ENCODE data around the gene GRIK1. TPM values are rescaled to one million over a fixed set of nuclear protein-coding genes. Genes with fewer than 3 reads are reported as not detected.

The GRIK1 gene
- total RNA-seq, 4 donors from 2014 or later: not detected

GRCh38 chr21:29513535-29513934 lies 426.3 kb downstream of the GRIK1 start:
- DNase-seq: no peak
- H3K27ac ChIP-seq: no peak overlapping the region
- 75 to 100% methylated on average over 1 of the region's 1 CpG for WGBS, 2 donors (ENCODE audit: low coverage in 1 of 2)
- TF ChIP-seq POLR2A (IDR thresholded peaks at IDR 0.05) (no peak), EP300 (IDR thresholded peaks at IDR 0.05; ENCODE audit: low read depth) (no peak), CTCF (IDR thresholded peaks at IDR 0.05) (no peak), POLR2AphosphoS5 (IDR thresholded peaks at IDR 0.05) (no peak)
- no peaks in the 10 kb centered on the region for H3K36me3 ChIP-seq
- intact Hi-C loops (cut with DNase I; ENCODE audit: low total_unique reads): no loop called here
- H3K4me1 ChIP-seq: no peaks in the 10 kb centered on the region
- H3K4me3 ChIP-seq: no peak overlapping the region
- peaks cover 12 to 17% of the 10 kb centered on the region in 2 donors for H3K9me3 ChIP-seq
- H3K27me3 ChIP-seq: no peaks in the 10 kb centered on the region
- in situ Hi-C loops (cut with MboI; ENCODE audit: low pct_ligation_motif_present in 1 of 4, low pct_unique_long_range_greater_than_20kb in 1 of 4, low sequenced_read_pairs in 3 of 4): no loop called here

- Histone ChIP-seq H3K9me3 (peaks cover 12 to 17% of the 10 kb centered on the region in 2 donors), H3K4me1 (no peaks in the 10 kb centered on the region), H3K36me3 (no peaks in the 10 kb centered on the region), H3K27ac (no peak overlapping the region), H3K4me3 (no peak overlapping the region), H3K27me3 (no peaks in the 10 kb centered on the region)
- 83 to 84% methylated on average over 1 to 4 of the region's 4 CpGs for whole genome bisulfite sequencing, 2 donors (ENCODE audit: low coverage in 1 of 2)
- TF ChIP-seq CTCF (IDR thresholded peaks at IDR 0.05) (no peak), POLR2AphosphoS5 (IDR thresholded peaks at IDR 0.05) (no peak), POLR2A (IDR thresholded peaks at IDR 0.05) (no peak), EP300 (IDR thresholded peaks at IDR 0.05; ENCODE audit: low read depth) (no peak)
- intact Hi-C loops (cut with DNase I; ENCODE audit: low total_unique reads): no loop called here
- DNase-seq: no peak
- in situ Hi-C loops (cut with MboI; ENCODE audit: low pct_ligation_motif_present in 1 of 4, low pct_unique_long_range_greater_than_20kb in 1 of 4, low sequenced_read_pairs in 3 of 4): no loop called here
Measured at GRCh38 chr21:29511096-29511495, 428.7 kb downstream of the GRIK1 start.

- no peak overlapping the region for H3K27ac ChIP-seq
- H3K4me1 ChIP-seq: no peaks in the 10 kb centered on the region
- H3K27me3 ChIP-seq: no peaks in the 10 kb centered on the region
- no peaks in the 10 kb centered on the region for H3K36me3 ChIP-seq
- 76% methylated on average over 5 to 6 of the region's 6 CpGs for WGBS, 2 donors (ENCODE audit: low coverage in 1 of 2)
- H3K4me3 ChIP-seq: no peak overlapping the region
- no peak for DNase-seq
- TF ChIP-seq POLR2AphosphoS5 (IDR thresholded peaks at IDR 0.05) (no peak), EP300 (IDR thresholded peaks at IDR 0.05; ENCODE audit: low read depth) (no peak), CTCF (IDR thresholded peaks at IDR 0.05) (no peak), POLR2A (IDR thresholded peaks at IDR 0.05) (no peak)
- H3K9me3 ChIP-seq: peaks cover 3 to 9% of the 10 kb centered on the region in 2 donors
- intact Hi-C loops (cut with DNase I; ENCODE audit: low total_unique reads) (no loop called here), in situ Hi-C loops (cut with MboI; ENCODE audit: low pct_ligation_motif_present in 1 of 4, low pct_unique_long_range_greater_than_20kb in 1 of 4, low sequenced_read_pairs in 3 of 4) (no loop called here)
Measured at GRCh38 chr21:29509121-29509520, 430.7 kb downstream of the GRIK1 start.

- no peaks in the 10 kb centered on the region for H3K27me3 ChIP-seq
- WGBS, 2 donors (ENCODE audit: low coverage in 1 of 2): 94 to 100% methylated on average over 1 to 4 of the region's 4 CpGs
- no peaks in the 10 kb centered on the region for H3K4me1 ChIP-seq
- no peak for DNase-seq
- intact Hi-C loops (cut with DNase I; ENCODE audit: low total_unique reads): no loop called here
- peaks cover 0 to 1% of the 10 kb centered on the region in 2 donors for H3K9me3 ChIP-seq
- in situ Hi-C loops (cut with MboI; ENCODE audit: low pct_ligation_motif_present in 1 of 4, low pct_unique_long_range_greater_than_20kb in 1 of 4, low sequenced_read_pairs in 3 of 4): no loop called here
- H3K27ac ChIP-seq: no peak overlapping the region
- no peaks in the 10 kb centered on the region for H3K36me3 ChIP-seq
- TF ChIP-seq EP300 (IDR thresholded peaks at IDR 0.05; ENCODE audit: low read depth): no peak
- no peak for TF ChIP-seq POLR2AphosphoS5 (IDR thresholded peaks at IDR 0.05)
- TF ChIP-seq CTCF (IDR thresholded peaks at IDR 0.05): no peak
- no peak overlapping the region for H3K4me3 ChIP-seq
Measured at GRCh38 chr21:29508301-29508700, 431.5 kb downstream of the GRIK1 start.
